Stimulated activated CD8-positive, alpha-beta memory T cell treated with anti-CD3 and anti-CD28 coated beads, Interleukin-12 subunit alpha, Interleukin-12 subunit beta, amount 100 ng/mL, for 1 hour (primary cell): ENCODE measurements around the gene FOXO3B.
"Not testable (repeated sequence)": the region's sequence is repeated elsewhere in the genome, so short reads cannot be mapped to it uniquely, and the experiment has no call there.

Source experiments
- DNase-seq: peaks from one replicate; pipeline ENCODE4 v3.0.0-alpha.2; 2020; ENCODE audit warnings: low read depth

FOXO3B gene

GRCh38 chr17:18650094-18650493 lies 32.0 kb downstream of the FOXO3B start:
- DNase-seq: not testable (repeated sequence)

- DNase-seq: not testable (repeated sequence)
Measured at GRCh38 chr17:18644291-18644690, 37.8 kb downstream of the FOXO3B start, which contains the start of gene TBC1D28. TSS of gene TBC1D28 (minus strand) at chr17:18644391. CDS start at chr17:18641352, 3,039 bp downstream.

GRCh38 chr17:18643124-18643523 lies 39.0 kb downstream of the FOXO3B start:
- DNase-seq: not testable (repeated sequence)

- not testable (repeated sequence) for DNase-seq
Measured at GRCh38 chr17:18638357-18638756, 43.8 kb downstream of the FOXO3B start.

GRCh38 chr17:18636237-18636636 lies 45.9 kb downstream of the FOXO3B start:
- not testable (repeated sequence) for DNase-seq

- DNase-seq: not testable (repeated sequence)
Measured at GRCh38 chr17:18635773-18636172, 46.3 kb downstream of the FOXO3B start.

- not testable (repeated sequence) for DNase-seq
Measured at GRCh38 chr17:18634550-18635263, 47.4 kb downstream of the FOXO3B start.
